ENCODE measurements around the gene LSM4.
"Not testable (repeated sequence)": the region's sequence is repeated elsewhere in the genome, so short reads cannot be mapped to it uniquely, and the experiment has no call there.

The LSM4 gene

DNA sequence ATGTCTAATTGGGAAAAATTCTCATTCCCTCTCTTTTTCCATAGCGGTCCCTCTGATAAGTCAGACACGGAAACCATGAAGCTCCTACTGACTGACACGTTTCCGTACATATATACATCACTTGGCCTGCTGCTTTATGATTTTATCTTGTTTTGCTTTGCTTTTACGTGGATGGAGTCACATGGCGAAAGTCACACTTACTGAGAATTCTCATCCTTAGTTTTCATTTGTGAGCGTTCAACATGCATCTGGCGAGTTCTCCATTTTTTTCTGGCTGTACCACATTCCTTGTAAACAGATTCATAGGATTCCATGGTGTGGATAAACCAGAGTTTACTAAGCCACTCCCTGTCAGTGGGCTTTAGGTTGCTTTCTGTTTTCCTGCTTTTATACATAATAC, 38.8 kb upstream of the LSM4 start:
- H3K14ac ChIP-seq (ENCODE audit: low read length), result no peak overlapping the region
- H3K4me3 ChIP-seq (ENCODE audit: low read length in 2 of 2), result no peak overlapping the region
- H3K27ac ChIP-seq (replicated peaks; ENCODE audit: low read length), result no peak overlapping the region
- no peaks in the 10 kb centered on the region for H3K27me3 ChIP-seq (ENCODE audit: control insufficient read depth in 3 of 3, insufficient read depth in 3 of 3, low read depth in 1 of 3, low read length in 3 of 3)
- no peak overlapping the region for H2AFZ ChIP-seq (ENCODE audit: low read length)
- H2BK12ac ChIP-seq (ENCODE audit: low read length), result no peak overlapping the region
- H3K36me3 ChIP-seq (replicated peaks in 1 of 2; ENCODE audit: control insufficient read depth in 2 of 2, insufficient read depth in 2 of 2, low read length in 2 of 2), result peaks cover 0 to 38% of the 10 kb centered on the region in 2 donors
- no CpG with 5 or more reads among the region's 8 CpGs for WGBS, 2 donors (ENCODE audit: extremely low coverage in 2 of 2, insufficient read length in 2 of 2, insufficient replicate concordance in 1 of 2)
- peaks cover 8 to 26% of the 10 kb centered on the region in 2 donors for H3K4me1 ChIP-seq (ENCODE audit: control insufficient read depth in 2 of 2, insufficient read depth in 1 of 2, low read depth in 1 of 2, low read length in 2 of 2)
- H3K9me3 ChIP-seq (replicated peaks in 1 of 2; ENCODE audit: control insufficient read depth in 2 of 2, insufficient read depth in 1 of 2, low read depth in 1 of 2, low read length in 2 of 2), result peaks cover 8 to 15% of the 10 kb centered on the region in 2 donors
- no peak overlapping the region for H2BK5ac ChIP-seq (ENCODE audit: low read length)
- H3K23ac ChIP-seq (ENCODE audit: low read depth, low read length, poor library complexity), result no peak overlapping the region
- no peak overlapping the region for H3K4ac ChIP-seq (ENCODE audit: low read length)
- H4K8ac ChIP-seq (ENCODE audit: low read depth, low read length), result no peak overlapping the region
- no peak overlapping the region for H2BK15ac ChIP-seq (ENCODE audit: low read length)
- no peak overlapping the region for H4K91ac ChIP-seq (ENCODE audit: low read depth, low read length, poor library complexity)
- peaks cover 3% of the 10 kb centered on the region for H3K79me1 ChIP-seq (ENCODE audit: low read depth, low read length)
- no peak overlapping the region for H3K4me2 ChIP-seq (ENCODE audit: insufficient read depth, low read length, poor library complexity, severe bottlenecking)
- no peak for DNase-seq (ENCODE audit: low spot score)
- H2BK120ac ChIP-seq (ENCODE audit: low read depth, low read length), result no peak overlapping the region
- H3K9ac ChIP-seq (ENCODE audit: low read depth, low read length, poor library complexity), result no peak overlapping the region
- no peak overlapping the region for H3K18ac ChIP-seq (ENCODE audit: low read length)
- no peak overlapping the region for H2AK5ac ChIP-seq (ENCODE audit: low read depth, low read length)

DNA sequence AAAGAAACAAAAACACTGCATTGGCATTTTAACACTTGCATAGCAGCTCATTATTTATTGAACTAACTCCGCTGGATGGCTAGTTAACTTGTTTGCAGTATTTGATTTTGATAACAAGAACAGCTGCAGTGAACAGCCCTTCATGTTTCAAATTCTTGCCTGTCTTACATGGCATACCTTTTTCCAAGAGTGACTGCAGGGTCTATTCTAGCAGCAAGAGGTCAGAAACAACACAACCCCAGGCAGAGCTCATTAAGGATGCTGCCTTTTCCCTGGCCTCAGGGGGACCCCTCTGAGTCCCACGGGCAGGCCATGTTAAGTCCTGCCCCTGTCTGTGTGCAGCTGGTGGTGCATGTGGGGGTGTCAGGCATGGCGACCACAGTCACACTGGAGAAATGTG, 34.2 kb upstream of the LSM4 start:
- no peak overlapping the region for H2BK12ac ChIP-seq (ENCODE audit: low read length)
- DNase-seq (ENCODE audit: low spot score), result no peak
- no peak overlapping the region for H2AK5ac ChIP-seq (ENCODE audit: low read depth, low read length)
- H4K8ac ChIP-seq (ENCODE audit: low read depth, low read length), result no peak overlapping the region
- H3K4ac ChIP-seq (ENCODE audit: low read length), result no peak overlapping the region
- H2BK5ac ChIP-seq (ENCODE audit: low read length), result no peak overlapping the region
- H3K9me3 ChIP-seq (replicated peaks in 1 of 2; ENCODE audit: control insufficient read depth in 2 of 2, insufficient read depth in 1 of 2, low read depth in 1 of 2, low read length in 2 of 2), result peaks cover 8 to 20% of the 10 kb centered on the region in 2 donors
- no peak overlapping the region for H3K14ac ChIP-seq (ENCODE audit: low read length)
- H3K4me2 ChIP-seq (ENCODE audit: insufficient read depth, low read length, poor library complexity, severe bottlenecking), result no peak overlapping the region
- H3K4me1 ChIP-seq (ENCODE audit: control insufficient read depth in 2 of 2, insufficient read depth in 1 of 2, low read depth in 1 of 2, low read length in 2 of 2), result no peaks in the 10 kb centered on the region
- H3K18ac ChIP-seq (ENCODE audit: low read length), result no peak overlapping the region
- H3K23ac ChIP-seq (ENCODE audit: low read depth, low read length, poor library complexity), result peak overlapping the region; percentile 37
- H3K27me3 ChIP-seq (ENCODE audit: control insufficient read depth in 3 of 3, insufficient read depth in 3 of 3, low read depth in 1 of 3, low read length in 3 of 3), result no peaks in the 10 kb centered on the region
- H2AFZ ChIP-seq (ENCODE audit: low read length), result no peak overlapping the region
- H3K79me1 ChIP-seq (ENCODE audit: low read depth, low read length), result peaks cover 3% of the 10 kb centered on the region
- WGBS, 2 donors (ENCODE audit: extremely low coverage in 2 of 2, insufficient read length in 2 of 2, insufficient replicate concordance in 1 of 2), result no CpG with 5 or more reads among the region's 3 CpGs
- no peak overlapping the region for H4K91ac ChIP-seq (ENCODE audit: low read depth, low read length, poor library complexity)
- H3K36me3 ChIP-seq (replicated peaks in 1 of 2; ENCODE audit: control insufficient read depth in 2 of 2, insufficient read depth in 2 of 2, low read length in 2 of 2), result peaks cover 0 to 49% of the 10 kb centered on the region in 2 donors
- no peak overlapping the region for H2BK15ac ChIP-seq (ENCODE audit: low read length)
- H2BK120ac ChIP-seq (ENCODE audit: low read depth, low read length), result no peak overlapping the region
- H3K27ac ChIP-seq (replicated peaks; ENCODE audit: low read length), result no peak overlapping the region
- no peak overlapping the region for H3K9ac ChIP-seq (ENCODE audit: low read depth, low read length, poor library complexity)
- H3K4me3 ChIP-seq (ENCODE audit: low read length in 2 of 2), result peak overlapping the region in 1 of 2 donors; percentile 36

DNA sequence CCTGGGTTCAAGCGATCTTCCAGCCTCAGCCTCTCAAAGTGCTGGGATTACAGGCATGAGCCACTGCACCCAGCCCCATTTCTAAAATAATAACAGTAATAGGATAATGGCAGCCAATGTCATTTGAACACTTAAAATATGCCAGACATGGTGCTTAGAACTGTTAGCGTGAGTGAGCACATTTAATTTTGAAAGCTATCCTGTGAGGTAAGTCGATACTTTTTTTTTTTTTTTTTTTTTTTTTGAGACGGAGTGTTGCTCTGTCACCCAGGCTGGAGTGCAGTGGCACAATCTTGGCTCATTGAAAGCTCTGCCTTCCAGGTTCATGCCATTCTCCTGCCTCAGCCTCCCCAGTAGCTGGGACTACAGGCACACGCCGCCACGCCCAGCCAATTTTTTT, 31.9 kb upstream of the LSM4 start:
- H2BK12ac ChIP-seq (ENCODE audit: low read length); DNase-seq (ENCODE audit: low spot score): not testable (repeated sequence)
- WGBS, 2 donors (ENCODE audit: extremely low coverage in 2 of 2, insufficient read length in 2 of 2, insufficient replicate concordance in 1 of 2), result no CpG with 5 or more reads among the region's 7 CpGs

DNA sequence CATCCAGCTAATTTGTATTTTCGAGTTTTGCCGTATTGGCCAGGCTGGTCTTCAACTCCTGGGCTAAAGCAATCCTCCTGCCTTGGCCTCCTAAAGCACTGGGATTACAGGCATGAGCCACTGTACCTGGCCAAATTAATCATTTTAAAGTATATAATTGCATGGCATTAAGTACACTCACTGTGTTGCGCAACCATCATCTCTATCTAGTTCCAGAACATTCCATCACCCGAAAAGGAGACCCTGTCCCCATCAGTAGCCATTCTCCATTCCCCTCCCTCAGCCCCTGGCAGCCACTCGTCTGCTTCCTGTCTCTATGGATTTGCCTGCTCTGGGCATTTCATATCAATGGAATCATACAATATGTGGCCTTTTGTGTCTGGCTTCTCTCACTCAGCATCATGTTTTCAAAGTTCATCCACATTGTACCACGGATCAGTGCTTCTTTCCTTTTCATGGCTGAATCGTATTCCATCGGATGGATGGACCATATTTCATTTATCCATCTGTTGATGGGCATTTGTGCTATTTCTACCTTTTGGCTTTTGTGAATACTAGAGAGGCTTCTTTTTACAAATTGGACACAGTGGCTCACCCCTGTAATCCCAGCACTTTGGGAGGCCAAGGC, 30.6 kb upstream of the LSM4 start:
- Histone ChIP-seq H3K9me3 (replicated peaks in 1 of 2; ENCODE audit: control insufficient read depth in 2 of 2, insufficient read depth in 1 of 2, low read depth in 1 of 2, low read length in 2 of 2) (peaks cover 8 to 20% of the 10 kb centered on the region in 2 donors), H3K4me2 (ENCODE audit: insufficient read depth, low read length, poor library complexity, severe bottlenecking) (no peak overlapping the region), H3K9ac (ENCODE audit: low read depth, low read length, poor library complexity) (no peak overlapping the region), H2AFZ (ENCODE audit: low read length) (no peak overlapping the region), H3K4me3 (ENCODE audit: low read length in 2 of 2) (no peak overlapping the region), H3K27me3 (ENCODE audit: control insufficient read depth in 3 of 3, insufficient read depth in 3 of 3, low read depth in 1 of 3, low read length in 3 of 3) (no peaks in the 10 kb centered on the region), H2BK120ac (ENCODE audit: low read depth, low read length) (no peak overlapping the region), H4K8ac (ENCODE audit: low read depth, low read length) (no peak overlapping the region), H3K4me1 (ENCODE audit: control insufficient read depth in 2 of 2, insufficient read depth in 1 of 2, low read depth in 1 of 2, low read length in 2 of 2) (no peaks in the 10 kb centered on the region), H3K23ac (ENCODE audit: low read depth, low read length, poor library complexity) (no peak overlapping the region), H2BK12ac (ENCODE audit: low read length) (no peak overlapping the region), H3K4ac (ENCODE audit: low read length) (no peak overlapping the region), H4K91ac (ENCODE audit: low read depth, low read length, poor library complexity) (no peak overlapping the region), H2BK5ac (ENCODE audit: low read length) (no peak overlapping the region), H3K79me1 (ENCODE audit: low read depth, low read length) (peaks cover 3% of the 10 kb centered on the region), H3K27ac (replicated peaks; ENCODE audit: low read length) (no peak overlapping the region), H3K14ac (ENCODE audit: low read length) (no peak overlapping the region), H3K18ac (ENCODE audit: low read length) (no peak overlapping the region), H2AK5ac (ENCODE audit: low read depth, low read length) (no peak overlapping the region), H2BK15ac (ENCODE audit: low read length) (no peak overlapping the region), H3K36me3 (replicated peaks in 1 of 2; ENCODE audit: control insufficient read depth in 2 of 2, insufficient read depth in 2 of 2, low read length in 2 of 2) (peaks cover 1 to 39% of the 10 kb centered on the region in 2 donors)
- DNase-seq (ENCODE audit: low spot score), result no peak
- no CpG with 5 or more reads among the region's 8 CpGs for WGBS, 2 donors (ENCODE audit: extremely low coverage in 2 of 2, insufficient read length in 2 of 2, insufficient replicate concordance in 1 of 2)

More for the DNA sequence above, 31.9 kb upstream of the LSM4 start:
- peaks cover 1 to 47% of the 10 kb centered on the region in 2 donors for H3K36me3 ChIP-seq (replicated peaks in 1 of 2; ENCODE audit: control insufficient read depth in 2 of 2, insufficient read depth in 2 of 2, low read length in 2 of 2)
- H3K9me3 ChIP-seq (replicated peaks in 1 of 2; ENCODE audit: control insufficient read depth in 2 of 2, insufficient read depth in 1 of 2, low read depth in 1 of 2, low read length in 2 of 2), result peaks cover 8 to 20% of the 10 kb centered on the region in 2 donors
- not testable (repeated sequence) for H3K27me3 ChIP-seq (ENCODE audit: control insufficient read depth in 3 of 3, insufficient read depth in 3 of 3, low read depth in 1 of 3, low read length in 3 of 3); H3K4ac ChIP-seq (ENCODE audit: low read length); H2BK120ac ChIP-seq (ENCODE audit: low read depth, low read length); H3K4me1 ChIP-seq (ENCODE audit: control insufficient read depth in 2 of 2, insufficient read depth in 1 of 2, low read depth in 1 of 2, low read length in 2 of 2); H3K23ac ChIP-seq (ENCODE audit: low read depth, low read length, poor library complexity); H2BK5ac ChIP-seq (ENCODE audit: low read length); H3K9ac ChIP-seq (ENCODE audit: low read depth, low read length, poor library complexity); H2BK15ac ChIP-seq (ENCODE audit: low read length); H3K79me1 ChIP-seq (ENCODE audit: low read depth, low read length); H2AK5ac ChIP-seq (ENCODE audit: low read depth, low read length); H3K18ac ChIP-seq (ENCODE audit: low read length); H2AFZ ChIP-seq (ENCODE audit: low read length); H4K91ac ChIP-seq (ENCODE audit: low read depth, low read length, poor library complexity); H4K8ac ChIP-seq (ENCODE audit: low read depth, low read length); H3K27ac ChIP-seq (replicated peaks; ENCODE audit: low read length); H3K14ac ChIP-seq (ENCODE audit: low read length); H3K4me3 ChIP-seq (ENCODE audit: low read length in 2 of 2); H3K4me2 ChIP-seq (ENCODE audit: insufficient read depth, low read length, poor library complexity, severe bottlenecking)
